ENCODE data around the gene PIGT.
A peak's percentile ranks its signal among the peaks of the same experiment; 100 is the strongest.
"Not testable (repeated sequence)": the region's sequence is repeated elsewhere in the genome, so short reads cannot be mapped to it uniquely, and the experiment has no call there.

PIGT gene

GRCh38 chr20:45469336-45470261, 53.7 kb downstream of the PIGT start, which contains the start of gene WFDC2:
TSS of gene WFDC2 (plus strand) at chr20:45469753. CDS start at chr20:45469782, 29 bp downstream.
- Histone ChIP-seq H3K4me2 (peak within 1 kb of the TSS; percentile 99), H3K9me3 (no peaks in the 10 kb centered on the region), H3K9ac (peak within 1 kb of the TSS; percentile 71), H3K27ac (peak within 1 kb of the TSS; percentile 71), H3K27me3 (peaks cover 26% of the 10 kb centered on the region), H4K20me1 (no peaks in the 10 kb centered on the region), H3K4me1 (peaks cover 24% of the 10 kb centered on the region), H3K36me3 (no peaks in the 10 kb centered on the region), H3K4me3 (peak within 1 kb of the TSS; percentile 71)
- TF ChIP-seq Cebpa-rat (IDR thresholded peaks at IDR 0.05) = no peak

GRCh38 chr20:45470262-45470931, 54.5 kb downstream of the PIGT start:
- H3K4me1 ChIP-seq = peaks cover 24% of the 10 kb centered on the region
- H3K27ac ChIP-seq = peak overlapping the region; percentile 71
- TF ChIP-seq Cebpa-rat (IDR thresholded peaks at IDR 0.05) = no peak
- no peaks in the 10 kb centered on the region for H3K36me3 ChIP-seq
- peak overlapping the region; percentile 71 for H3K4me3 ChIP-seq
- H3K27me3 ChIP-seq = peaks cover 26% of the 10 kb centered on the region
- peak overlapping the region; percentile 71 for H3K9ac ChIP-seq
- H3K9me3 ChIP-seq = no peaks in the 10 kb centered on the region
- no peaks in the 10 kb centered on the region for H4K20me1 ChIP-seq
- H3K4me2 ChIP-seq = peak overlapping the region; percentile 99

GRCh38 chr20:45470937-45471336, 55.0 kb downstream of the PIGT start:
- no peaks in the 10 kb centered on the region for H3K9me3 ChIP-seq
- H3K4me2 ChIP-seq = peak overlapping the region; percentile 99
- peaks cover 26% of the 10 kb centered on the region for H3K27me3 ChIP-seq
- H3K4me1 ChIP-seq = peaks cover 24% of the 10 kb centered on the region
- no peaks in the 10 kb centered on the region for H4K20me1 ChIP-seq
- peak overlapping the region; percentile 71 for H3K4me3 ChIP-seq
- H3K9ac ChIP-seq = peak overlapping the region; percentile 71
- H3K36me3 ChIP-seq = no peaks in the 10 kb centered on the region
- TF ChIP-seq Cebpa-rat (IDR thresholded peaks at IDR 0.05) = no peak
- H3K27ac ChIP-seq = peak overlapping the region; percentile 71

- H3K27ac ChIP-seq, H4K20me1 ChIP-seq, H3K36me3 ChIP-seq, H3K4me3 ChIP-seq, H3K4me2 ChIP-seq, H3K9ac ChIP-seq, H3K9me3 ChIP-seq: not testable (repeated sequence)
- Histone ChIP-seq H3K4me1 (peaks cover 24% of the 10 kb centered on the region), H3K27me3 (peaks cover 26% of the 10 kb centered on the region)
Measured at GRCh38 chr20:45472286-45472685, 56.3 kb downstream of the PIGT start.

All from BLaER1 (cell line).